IMR-90 (cell line): Measurements from ENCODE around the gene ST3GAL3. TPM values are rescaled to one million over a fixed set of nuclear protein-coding genes. Genes with fewer than 3 reads are reported as not detected.

Experiments
- ATAC-seq: fragments of 200-7000 bp; cut with Tn5 transposase; 2 replicates; pipeline ENCODE4 v1.9.1; 2020; ENCODE audit warnings: low read depth, mild to moderate bottlenecking, moderate library complexity
- BruUV-seq: library from RNA; stranded (reverse); fragments of 400-500 nt; replicated peaks from 2 replicates; lab custom pipeline; 2021; lab: Mats Ljungman, UMichigan
- CTCF ChIA-PET: fragments of 300-600 bp; formaldehyde crosslinking; extraction: SDS; loops from one replicate; lab custom pipeline; 2021; ENCODE audit warnings: antibody characterized with exemption; lab: Yijun Ruan, JAX
- POLR2A ChIA-PET: fragments of 300-600 bp; sonication (Branson Sonifier 250); formaldehyde crosslinking; loops from one replicate; lab custom pipeline; 2022; ENCODE audit warnings: antibody characterized with exemption; ENCODE audit not compliant: unreplicated experiment; lab: Charles Lee
- DNase-seq: peaks from one replicate; pipeline ENCODE4 v3.0.0; 2013
- H2AFZ ChIP-seq: replicated peaks from 2 replicates; pipeline ENCODE3; 2013; ENCODE audit warnings: low read length, mild to moderate bottlenecking; ENCODE audit not compliant: poor library complexity
- H2AK5ac ChIP-seq: 2 replicates; pipeline ENCODE4 v1.6.1; 2013; ENCODE audit warnings: low read depth, low read length, inconsistent platforms
- H2AK9ac ChIP-seq: replicated peaks from 2 replicates; pipeline ENCODE3; 2013; ENCODE audit warnings: mild to moderate bottlenecking, low read depth, low read length, moderate library complexity; ENCODE audit not compliant: poor library complexity
- H2BK120ac ChIP-seq: 2 replicates; pipeline ENCODE4 v1.6.1; 2013; ENCODE audit warnings: low read depth, low read length, inconsistent platforms
- H2BK15ac ChIP-seq: 3 replicates; pipeline ENCODE4 v1.6.1; 2013; ENCODE audit warnings: low read depth, low read length, inconsistent platforms
- H2BK20ac ChIP-seq: 2 replicates; pipeline ENCODE4 v1.6.1; 2013; ENCODE audit warnings: low read depth, mild to moderate bottlenecking, inconsistent platforms, low read length, moderate library complexity
- H2BK5ac ChIP-seq: 2 replicates; pipeline ENCODE4 v1.6.1; 2013; ENCODE audit warnings: mild to moderate bottlenecking, low read depth, low read length, inconsistent platforms; ENCODE audit not compliant: poor library complexity, severe bottlenecking
- H3K14ac ChIP-seq: replicated peaks from 2 replicates; pipeline ENCODE4 v1.6.1; 2013; ENCODE audit warnings: low read depth, low read length, inconsistent platforms
- H3K18ac ChIP-seq: 2 replicates; pipeline ENCODE4 v1.6.1; 2013; ENCODE audit warnings: low read depth, low read length, control low read depth
- H3K23ac ChIP-seq: 2 replicates; pipeline ENCODE4 v1.6.1; 2013; ENCODE audit warnings: low read depth, low read length, inconsistent platforms
- H3K27ac ChIP-seq: 2 replicates; pipeline ENCODE4 v1.5.1; 2013; ENCODE audit warnings: mild to moderate bottlenecking, control low read depth, low read length; ENCODE audit not compliant: insufficient read depth
- H3K27me3 ChIP-seq: 2 replicates; pipeline ENCODE4 v1.6.1; 2013; ENCODE audit warnings: low read length; ENCODE audit not compliant: control insufficient read depth, insufficient read depth
- H3K36me3 ChIP-seq: 2 replicates; pipeline ENCODE4 v1.6.1; 2013; ENCODE audit warnings: low read length, mixed read lengths; ENCODE audit not compliant: control insufficient read depth, insufficient read depth
- H3K4ac ChIP-seq: 2 replicates; pipeline ENCODE4 v1.6.1; 2013; ENCODE audit warnings: low read depth, low read length, inconsistent platforms
- H3K4me1 ChIP-seq: 2 replicates; pipeline ENCODE4 v1.6.1; 2013; ENCODE audit warnings: low read length, mixed read lengths; ENCODE audit not compliant: control insufficient read depth, insufficient read depth
- H3K4me2 ChIP-seq: 2 replicates; pipeline ENCODE4 v1.6.1; 2013; ENCODE audit warnings: low read depth, mild to moderate bottlenecking, control low read depth, low read length, moderate library complexity
- H3K4me3 ChIP-seq: 2 replicates; pipeline ENCODE4 v1.5.1; 2013; ENCODE audit warnings: low read depth, mild to moderate bottlenecking, control low read depth, low read length, moderate library complexity; ENCODE audit not compliant: insufficient read depth
- H3K56ac ChIP-seq: 2 replicates; pipeline ENCODE4 v1.6.1; 2013; ENCODE audit warnings: low read length, inconsistent platforms; ENCODE audit not compliant: insufficient read depth; ENCODE audit errors: extremely low read depth
- H3K79me1 ChIP-seq, 2 experiments: 2 replicates each; pipeline ENCODE4 v1.6.1; 2013; ENCODE audit warnings: low read length in 2 of 2, inconsistent platforms in 1 of 2, low read depth in 1 of 2
- H3K9ac ChIP-seq: 2 replicates; pipeline ENCODE4 v1.6.1; 2013; ENCODE audit warnings: low read depth, low read length, control low read depth
- H3K9me1 ChIP-seq: 2 replicates; pipeline ENCODE4 v1.6.1; 2013; ENCODE audit warnings: low read length, inconsistent platforms; ENCODE audit not compliant: insufficient read depth
- H3K9me3 ChIP-seq: 2 replicates; pipeline ENCODE4 v1.6.1; 2013; ENCODE audit warnings: low read length; ENCODE audit not compliant: control insufficient read depth, insufficient read depth
- H4K20me1 ChIP-seq: 2 replicates; pipeline ENCODE4 v1.6.1; 2013; ENCODE audit warnings: low read length, inconsistent platforms; ENCODE audit not compliant: insufficient read depth
- H4K5ac ChIP-seq: 2 replicates; pipeline ENCODE4 v1.6.1; 2013; ENCODE audit warnings: mild to moderate bottlenecking, low read depth, low read length, control low read depth
- H4K8ac ChIP-seq, 2 experiments: 2 replicates each; pipeline ENCODE4 v1.6.1; 2013; ENCODE audit warnings: low read depth in 2 of 2, low read length in 2 of 2, control low read depth in 1 of 2, inconsistent platforms in 1 of 2
- H4K91ac ChIP-seq: 2 replicates; pipeline ENCODE4 v1.6.1; 2013; ENCODE audit warnings: low read depth, low read length, inconsistent platforms; ENCODE audit not compliant: insufficient read depth
- BHLHE40 ChIP-seq: fragments of 150-350 bp; IDR thresholded peaks from 2 replicates; pipeline ENCODE4 v1.6.1; 2016; ENCODE audit warnings: mild to moderate bottlenecking, low read depth, low read length
- CHD1 ChIP-seq: IDR thresholded peaks from 2 replicates; pipeline ENCODE4 v1.6.1; 2012; ENCODE audit warnings: low read depth, low read length, improper control_type of control experiment
- CTCF ChIP-seq: conservative IDR thresholded peaks from 2 replicates; pipeline ENCODE4 v1.5.1; 2012; ENCODE audit warnings: mild to moderate bottlenecking, low read depth, low read length, improper control_type of control experiment
- MAZ ChIP-seq: IDR thresholded peaks from 2 replicates; pipeline ENCODE4 v1.6.1; 2012; ENCODE audit warnings: low read depth, mild to moderate bottlenecking, low read length, improper control_type of control experiment, moderate library complexity, borderline replicate concordance
- MXI1 ChIP-seq: IDR thresholded peaks from 2 replicates; pipeline ENCODE4 v1.6.1; 2012; ENCODE audit warnings: low read depth, mild to moderate bottlenecking, low read length, moderate library complexity, borderline replicate concordance
- NFE2L2 ChIP-seq: fragments of 150-350 bp; IDR thresholded peaks from 2 replicates; pipeline ENCODE4 v1.6.1; 2016; ENCODE audit warnings: low read depth, mild to moderate bottlenecking, low read length
- POLR2A ChIP-seq: IDR thresholded peaks from 2 replicates; pipeline ENCODE4 v1.6.1; 2012; ENCODE audit warnings: mild to moderate bottlenecking, low read depth, low read length
- RAD21 ChIP-seq: IDR thresholded peaks from 2 replicates; pipeline ENCODE4 v1.6.1; 2012; ENCODE audit warnings: low read length, improper control_type of control experiment
- RCOR1 ChIP-seq: IDR thresholded peaks from 2 replicates; pipeline ENCODE4 v1.6.1; 2012; ENCODE audit warnings: mild to moderate bottlenecking, low read length, improper control_type of control experiment; ENCODE audit not compliant: insufficient replicate concordance
- WGBS, 2 experiments: methylation state at CpG; one replicate each; pipeline versions ENCODE4 v1.1.5 to v1.1.7; 2013; ENCODE audit warnings: missing lambda C conversion rate in 2 of 2; ENCODE audit not compliant: insufficient read length in 1 of 2; ENCODE audit errors: extremely low coverage in 2 of 2; 5-methylcytosine and 5-hydroxymethylcytosine counted together
- dilution Hi-C: fragments of 300-500 bp; cut with HindIII; formaldehyde crosslinking; loops from one replicate; pipeline ENCODE4 v1.14.3; 2018; ENCODE audit warnings: low sequenced_read_pairs; ENCODE audit not compliant: unreplicated experiment
- in situ Hi-C: fragments of 300-500 bp; cut with MboI; formaldehyde crosslinking; loops from 3 replicates; pipeline ENCODE4 v1.14.3; 2019; ENCODE audit warnings: low sequenced_read_pairs, inconsistent platforms, mixed read lengths
- intact Hi-C: fragments of 100-400 bp; cut with micrococcal nuclease; formaldehyde crosslinking; loops from 2 replicates; pipeline ENCODE4 v1.10.0; 2022
- polyA plus RNA-seq, 3 experiments: library from polyadenylated mRNA; depleted of rRNA; stranded (reverse); fragments of >200 nt; gene quantifications; 2 replicates each; pipeline ENCODE4 v1.2.3, GENCODE V29; 2012; ENCODE audit warnings: low replicate concordance in 1 of 3
- total RNA-seq: library from RNA; depleted of rRNA; stranded (reverse); fragments of >200 nt; gene quantifications from 2 replicates; pipeline ENCODE4 v1.2.3, GENCODE V29; 2012

Gene ST3GAL3
- total and polyA plus RNA-seq, 2 of the 4 experiments (the other 2 are of a cell fraction), result 12.0 to 14.8 TPM

GRCh38 chr1:43743206-43743605, 35.9 kb downstream of the ST3GAL3 start:
- H4K91ac ChIP-seq, result no peak overlapping the region
- H3K27me3 ChIP-seq, result no peaks in the 10 kb centered on the region
- WGBS, 2 experiments, result no CpG with 5 or more reads among the region's 1 CpG
- intact Hi-C loops (no loop called here), dilution Hi-C loops (no loop called here), in situ Hi-C loops (no loop called here)
- H3K4me3 ChIP-seq, result no peak overlapping the region
- H3K4me1 ChIP-seq, result no peaks in the 10 kb centered on the region
- no peak for DNase-seq
- ChIA-PET POLR2A (interaction anchor here (0.6 kb wide), 1 partner anchor 249 kb away, joined by 13 read pairs; no protein-coding TSS in a partner anchor), CTCF (no interaction called here)
- no peak overlapping the region for H4K8ac ChIP-seq
- TF ChIP-seq POLR2A (no peak), NFE2L2 (no peak), MAZ (no peak), CHD1 (no peak), RAD21 (no peak), MXI1 (no peak), CTCF (no peak), BHLHE40 (no peak), RCOR1 (no peak)
- H4K20me1 ChIP-seq, result peaks cover 4% of the 10 kb centered on the region; the same call in 1 of the 2 replicates
- no peak overlapping the region for H4K5ac ChIP-seq
- no peak overlapping the region for H2BK120ac ChIP-seq
- peaks cover 15 to 31% of the 10 kb centered on the region in 2 experiments for H3K79me1 ChIP-seq
- H3K27ac ChIP-seq, result no peak overlapping the region
- H2BK5ac ChIP-seq, result no peak overlapping the region
- H3K9me1 ChIP-seq, result peaks cover 5% of the 10 kb centered on the region; the same call in 1 of the 2 replicates
- H3K4ac ChIP-seq, result no peak overlapping the region
- H3K14ac ChIP-seq, result no peak overlapping the region
- no peak overlapping the region for H3K9ac ChIP-seq
- peaks cover 3% of the 10 kb centered on the region; the same call in 1 of the 2 replicates for H3K36me3 ChIP-seq
- no TSS peak for BruUV-seq
- H3K56ac ChIP-seq, result no peak overlapping the region
- no peak overlapping the region for H2AK5ac ChIP-seq
- no peaks in the 10 kb centered on the region for H3K9me3 ChIP-seq
- H2AK9ac ChIP-seq, result no peak overlapping the region
- H3K4me2 ChIP-seq, result no peak overlapping the region
- no peak overlapping the region for H2BK20ac ChIP-seq
- no peak overlapping the region for H3K23ac ChIP-seq
- H2AFZ ChIP-seq, result no peak overlapping the region
- H2BK15ac ChIP-seq, result no peak overlapping the region
- no peak for ATAC-seq
- H3K18ac ChIP-seq, result no peak overlapping the region
